ENCODE data around the gene CD163L1. TPM values are rescaled to one million over a fixed set of nuclear protein-coding genes. Genes with fewer than 3 reads are reported as not detected.

Gene CD163L1
- total RNA-seq, 1 experiment from 2014 or later, result 2.1 TPM

- no peaks in the 10 kb centered on the region for H3K36me3 Mint-ChIP-seq (ENCODE audit: insufficient read depth, unreplicated experiment)
- peaks cover 8% of the 10 kb centered on the region for H3K9me3 Mint-ChIP-seq (ENCODE audit: unreplicated experiment)
- intact Hi-C loops (cut with micrococcal nuclease), result no loop called here
- ChIA-PET POLR2A (no interaction called here), CTCF (interaction anchor here (1.1 kb wide), 1 partner anchor 26 kb away, joined by 4 read pairs; no protein-coding TSS in a partner anchor)
- no peak for TF ChIP-seq CTCF (IDR thresholded peaks at IDR 0.05; ENCODE audit: unreplicated experiment)
- H3K27ac Mint-ChIP-seq (ENCODE audit: low read depth, unreplicated experiment), result no peak overlapping the region
- no peak for DNase-seq (ENCODE audit: unreplicated experiment)
- no peak overlapping the region for H3K4me3 Mint-ChIP-seq (ENCODE audit: unreplicated experiment)
- BruUV-seq (replicated peaks), result no TSS peak
- H3K4me1 Mint-ChIP-seq (ENCODE audit: insufficient read depth, unreplicated experiment), result no peaks in the 10 kb centered on the region
- H3K27me3 Mint-ChIP-seq (ENCODE audit: insufficient read depth, unreplicated experiment), result no peaks in the 10 kb centered on the region
Measured at GRCh38 chr12:7434670-7435069, 9.3 kb downstream of the CD163L1 start.

DNA sequence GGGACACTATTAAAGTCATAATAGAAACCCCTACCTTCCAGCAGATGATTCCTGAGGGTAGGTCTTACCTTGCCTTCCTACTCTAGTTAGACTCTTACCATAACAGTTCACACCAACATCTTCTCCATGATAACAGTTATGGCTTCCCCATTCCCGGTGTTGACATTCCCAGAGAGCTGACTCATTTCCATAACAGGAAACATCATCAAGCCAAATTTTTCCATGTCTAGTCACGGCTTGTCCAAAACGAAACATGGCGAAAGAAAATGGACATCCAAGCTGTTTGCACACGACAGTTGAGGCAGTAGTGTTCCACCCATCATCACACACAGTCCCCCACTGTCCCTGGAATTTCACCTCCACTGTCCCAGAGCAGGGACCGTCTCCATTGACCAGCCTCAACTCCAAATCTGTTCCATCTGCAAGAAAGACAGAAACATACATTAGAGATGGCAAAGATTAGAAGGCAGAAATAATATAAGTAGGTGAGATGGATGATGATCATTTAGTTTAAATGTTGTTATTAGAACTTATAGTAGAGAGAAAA is 10.6 kb downstream of the CD163L1 start:
- TF ChIP-seq CTCF (IDR thresholded peaks at IDR 0.05; ENCODE audit: unreplicated experiment), result no peak
- no peaks in the 10 kb centered on the region for H3K36me3 Mint-ChIP-seq (ENCODE audit: insufficient read depth, unreplicated experiment)
- peak; percentile 78 for DNase-seq (ENCODE audit: unreplicated experiment)
- no peak overlapping the region for H3K4me3 Mint-ChIP-seq (ENCODE audit: unreplicated experiment)
- CTCF ChIA-PET, result interaction anchor here (1.7 kb wide), 1 partner anchor 28 kb away, joined by 5 read pairs; no protein-coding TSS in a partner anchor
- H3K4me1 Mint-ChIP-seq (ENCODE audit: insufficient read depth, unreplicated experiment), result no peaks in the 10 kb centered on the region
- H3K27ac Mint-ChIP-seq (ENCODE audit: low read depth, unreplicated experiment), result no peak overlapping the region
- intact Hi-C loops (cut with micrococcal nuclease), result no loop called here
- H3K9me3 Mint-ChIP-seq (ENCODE audit: unreplicated experiment), result peaks cover 8% of the 10 kb centered on the region
- H3K27me3 Mint-ChIP-seq (ENCODE audit: insufficient read depth, unreplicated experiment), result no peaks in the 10 kb centered on the region
- POLR2A ChIA-PET, result interaction anchor here (1.0 kb wide), 2 partner anchors 15 to 24 kb away, joined by 3 read pairs; no protein-coding TSS in a partner anchor
- BruUV-seq (replicated peaks), result no TSS peak

- Mint-ChIP-seq H3K9me3 (ENCODE audit: unreplicated experiment) (peaks cover 8% of the 10 kb centered on the region), H3K4me1 (ENCODE audit: insufficient read depth, unreplicated experiment) (no peaks in the 10 kb centered on the region), H3K36me3 (ENCODE audit: insufficient read depth, unreplicated experiment) (no peaks in the 10 kb centered on the region), H3K4me3 (ENCODE audit: unreplicated experiment) (no peak overlapping the region), H3K27me3 (ENCODE audit: insufficient read depth, unreplicated experiment) (no peaks in the 10 kb centered on the region), H3K27ac (ENCODE audit: low read depth, unreplicated experiment) (no peak overlapping the region)
- no peak for TF ChIP-seq CTCF (IDR thresholded peaks at IDR 0.05; ENCODE audit: unreplicated experiment)
- POLR2A ChIA-PET, result interaction anchor here (0.6 to 1.2 kb wide), 2 partner anchors 13 to 540 kb away, joined by 3 read pairs; no protein-coding TSS in a partner anchor
- peak; percentile 38 for DNase-seq (ENCODE audit: unreplicated experiment)
- BruUV-seq (replicated peaks), result no TSS peak
- intact Hi-C loops (cut with micrococcal nuclease), result no loop called here
- CTCF ChIA-PET, result interaction anchor here (0.6 to 0.8 kb wide), 2 partner anchors 10 to 76 kb away, joined by 3 to 5 read pairs; no protein-coding TSS in a partner anchor
Measured at GRCh38 chr12:7431993-7432685, 11.8 kb downstream of the CD163L1 start.

DNA sequence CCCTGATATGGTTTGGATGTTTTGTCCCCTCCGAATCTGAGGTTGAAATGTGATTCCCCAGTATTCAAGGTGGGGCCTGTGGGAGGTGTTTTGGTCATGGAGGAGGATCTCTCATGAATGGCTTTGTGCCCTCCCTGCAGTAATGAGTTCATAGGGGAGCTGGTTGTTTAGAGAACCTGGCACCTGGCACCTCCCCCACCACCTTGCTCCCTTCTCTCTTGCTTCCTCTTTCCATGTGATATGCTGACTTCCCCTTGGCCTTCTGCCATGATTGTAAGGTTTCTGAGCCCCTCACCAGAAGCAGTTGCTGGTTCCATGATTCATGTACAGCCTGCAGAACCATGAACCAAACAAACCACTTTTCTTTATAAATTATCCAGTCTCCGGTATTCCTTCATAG is 32.6 kb downstream of the CD163L1 start:
- intact Hi-C loops (cut with micrococcal nuclease), result no loop called here
- Mint-ChIP-seq H3K27me3 (ENCODE audit: insufficient read depth, unreplicated experiment) (peaks cover 9% of the 10 kb centered on the region), H3K9me3 (ENCODE audit: unreplicated experiment) (no peaks in the 10 kb centered on the region), H3K4me1 (ENCODE audit: insufficient read depth, unreplicated experiment) (no peaks in the 10 kb centered on the region), H3K36me3 (ENCODE audit: insufficient read depth, unreplicated experiment) (no peaks in the 10 kb centered on the region), H3K27ac (ENCODE audit: low read depth, unreplicated experiment) (no peak overlapping the region), H3K4me3 (ENCODE audit: unreplicated experiment) (no peak overlapping the region)
- POLR2A ChIA-PET, result no interaction called here
- CTCF ChIA-PET, result no interaction called here
- TF ChIP-seq CTCF (IDR thresholded peaks at IDR 0.05; ENCODE audit: unreplicated experiment), result no peak
- no peak for DNase-seq (ENCODE audit: unreplicated experiment)
- no TSS peak for BruUV-seq (replicated peaks)

Data from MCF 10A (cell line).